ENCODE results near the gene ADA. TPM values are rescaled to one million over a fixed set of nuclear protein-coding genes. Genes with fewer than 3 reads are reported as not detected.

ADA gene
- total RNA-seq, 1 donor from 2014 or later = 177 TPM

DNA sequence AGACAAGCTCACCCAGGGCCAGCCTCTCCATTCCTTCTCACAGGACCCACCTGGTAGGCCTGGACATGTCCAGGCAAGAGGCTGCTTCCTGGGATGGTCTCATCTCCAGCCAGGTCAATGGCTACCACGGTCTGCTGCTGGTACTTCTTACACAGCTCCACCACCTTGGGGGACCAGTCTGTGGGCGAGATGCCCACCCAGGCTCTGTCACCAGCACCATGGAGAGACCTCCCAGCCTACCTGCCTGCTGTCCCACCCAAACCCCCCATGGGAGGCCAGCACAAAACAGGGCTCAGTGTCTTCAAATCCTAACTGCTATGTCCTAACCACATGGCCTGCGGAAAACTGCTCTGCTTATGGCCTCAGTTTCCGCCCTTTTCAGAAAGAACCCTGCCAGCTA is 27.3 kb downstream of the ADA start:
- H3K4me3 Mint-ChIP-seq (ENCODE audit: unreplicated experiment) = no peak overlapping the region
- no peaks in the 10 kb centered on the region for H3K27me3 Mint-ChIP-seq (ENCODE audit: unreplicated experiment)
- H3K9me3 Mint-ChIP-seq (ENCODE audit: unreplicated experiment) = no peaks in the 10 kb centered on the region
- DNase-seq (ENCODE audit: extremely low spot score, unreplicated experiment) = no peak
- no peak overlapping the region for H3K27ac Mint-ChIP-seq (ENCODE audit: unreplicated experiment)
- peaks cover 70% of the 10 kb centered on the region for H3K36me3 Mint-ChIP-seq (ENCODE audit: unreplicated experiment)
- no peaks in the 10 kb centered on the region for H3K4me1 Mint-ChIP-seq (ENCODE audit: unreplicated experiment)
- TF ChIP-seq, protein P1, sequence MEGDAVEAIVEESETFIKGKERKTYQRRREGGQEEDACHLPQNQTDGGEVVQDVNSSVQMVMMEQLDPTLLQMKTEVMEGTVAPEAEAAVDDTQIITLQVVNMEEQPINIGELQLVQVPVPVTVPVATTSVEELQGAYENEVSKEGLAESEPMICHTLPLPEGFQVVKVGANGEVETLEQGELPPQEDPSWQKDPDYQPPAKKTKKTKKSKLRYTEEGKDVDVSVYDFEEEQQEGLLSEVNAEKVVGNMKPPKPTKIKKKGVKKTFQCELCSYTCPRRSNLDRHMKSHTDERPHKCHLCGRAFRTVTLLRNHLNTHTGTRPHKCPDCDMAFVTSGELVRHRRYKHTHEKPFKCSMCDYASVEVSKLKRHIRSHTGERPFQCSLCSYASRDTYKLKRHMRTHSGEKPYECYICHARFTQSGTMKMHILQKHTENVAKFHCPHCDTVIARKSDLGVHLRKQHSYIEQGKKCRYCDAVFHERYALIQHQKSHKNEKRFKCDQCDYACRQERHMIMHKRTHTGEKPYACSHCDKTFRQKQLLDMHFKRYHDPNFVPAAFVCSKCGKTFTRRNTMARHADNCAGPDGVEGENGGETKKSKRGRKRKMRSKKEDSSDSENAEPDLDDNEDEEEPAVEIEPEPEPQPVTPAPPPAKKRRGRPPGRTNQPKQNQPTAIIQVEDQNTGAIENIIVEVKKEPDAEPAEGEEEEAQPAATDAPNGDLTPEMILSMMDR (IDR thresholded peaks at IDR 0.05) = no peak

DNA sequence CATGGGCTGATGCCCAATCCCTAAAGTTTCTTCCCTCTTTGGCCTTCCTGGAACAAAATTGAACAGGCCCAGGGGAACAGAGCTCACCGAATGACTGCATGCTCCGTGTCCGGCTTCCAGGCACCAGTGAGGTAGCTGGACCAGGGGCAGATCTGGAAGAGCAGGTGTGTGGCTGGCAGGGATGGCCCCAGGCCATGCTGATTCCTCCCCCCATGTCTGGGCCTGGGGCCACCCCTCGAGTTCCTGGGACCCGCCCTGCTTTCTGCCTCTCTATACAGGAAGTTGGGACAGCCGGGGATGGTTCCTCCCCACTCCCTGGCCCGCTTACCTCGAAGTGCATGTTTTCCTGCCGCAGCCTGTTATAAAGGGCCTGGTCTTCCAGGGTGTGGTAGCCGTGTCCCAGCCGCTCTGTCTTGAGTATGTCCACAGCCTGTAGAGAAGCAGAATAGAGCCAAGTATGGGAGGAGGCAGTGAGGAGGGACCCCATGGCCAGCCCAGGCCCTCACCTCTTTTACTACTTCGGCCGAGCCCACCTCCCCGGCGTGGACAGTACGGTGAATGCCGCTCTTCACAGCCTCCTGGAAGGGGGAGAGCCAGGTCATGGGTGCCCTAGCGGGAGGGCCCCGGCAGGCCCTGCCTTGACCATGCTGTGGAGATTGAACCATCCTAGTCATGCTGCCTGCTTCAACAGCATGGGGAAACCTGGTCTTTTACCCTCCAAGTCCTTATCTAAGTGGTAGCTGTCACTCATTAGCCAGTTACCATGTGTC is 28.8 kb downstream of the ADA start:
- peaks cover 6% of the 10 kb centered on the region for H3K4me1 Mint-ChIP-seq (ENCODE audit: unreplicated experiment)
- no peak overlapping the region for H3K4me3 Mint-ChIP-seq (ENCODE audit: unreplicated experiment)
- DNase-seq (ENCODE audit: extremely low spot score, unreplicated experiment) = no peak
- TF ChIP-seq, protein P1 (IDR thresholded peaks at IDR 0.05) = no peak
- peaks cover 77% of the 10 kb centered on the region for H3K36me3 Mint-ChIP-seq (ENCODE audit: unreplicated experiment)
- H3K27me3 Mint-ChIP-seq (ENCODE audit: unreplicated experiment) = no peaks in the 10 kb centered on the region
- H3K9me3 Mint-ChIP-seq (ENCODE audit: unreplicated experiment) = no peaks in the 10 kb centered on the region
- no peak overlapping the region for H3K27ac Mint-ChIP-seq (ENCODE audit: unreplicated experiment)

DNA sequence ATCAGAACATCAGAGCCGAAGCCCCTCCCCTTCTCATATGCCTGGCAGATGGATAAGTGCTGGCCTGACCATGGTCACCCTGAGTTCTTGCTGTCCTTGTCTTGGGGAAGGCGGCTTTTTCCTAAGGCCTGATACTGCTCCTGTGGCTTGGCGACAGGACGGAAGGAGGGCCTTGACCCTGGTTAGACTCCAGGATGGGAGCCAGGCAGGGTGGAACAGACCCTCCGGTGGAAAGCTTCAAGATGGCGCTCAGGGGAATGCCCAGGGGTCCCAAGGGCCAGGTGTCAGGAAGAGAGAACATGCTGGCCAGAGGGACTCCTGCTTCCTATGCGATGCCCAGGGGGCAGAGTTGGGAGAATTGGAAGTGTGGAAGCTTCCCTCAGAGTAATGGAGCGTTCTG is 29.6 kb downstream of the ADA start:
- H3K27ac Mint-ChIP-seq (ENCODE audit: unreplicated experiment) = no peak overlapping the region
- peaks cover 71% of the 10 kb centered on the region for H3K36me3 Mint-ChIP-seq (ENCODE audit: unreplicated experiment)
- H3K4me1 Mint-ChIP-seq (ENCODE audit: unreplicated experiment) = peaks cover 11% of the 10 kb centered on the region
- H3K9me3 Mint-ChIP-seq (ENCODE audit: unreplicated experiment) = no peaks in the 10 kb centered on the region
- TF ChIP-seq, protein P1 (IDR thresholded peaks at IDR 0.05) = no peak
- no peak overlapping the region for H3K4me3 Mint-ChIP-seq (ENCODE audit: unreplicated experiment)
- H3K27me3 Mint-ChIP-seq (ENCODE audit: unreplicated experiment) = no peaks in the 10 kb centered on the region
- DNase-seq (ENCODE audit: extremely low spot score, unreplicated experiment) = no peak

DNA sequence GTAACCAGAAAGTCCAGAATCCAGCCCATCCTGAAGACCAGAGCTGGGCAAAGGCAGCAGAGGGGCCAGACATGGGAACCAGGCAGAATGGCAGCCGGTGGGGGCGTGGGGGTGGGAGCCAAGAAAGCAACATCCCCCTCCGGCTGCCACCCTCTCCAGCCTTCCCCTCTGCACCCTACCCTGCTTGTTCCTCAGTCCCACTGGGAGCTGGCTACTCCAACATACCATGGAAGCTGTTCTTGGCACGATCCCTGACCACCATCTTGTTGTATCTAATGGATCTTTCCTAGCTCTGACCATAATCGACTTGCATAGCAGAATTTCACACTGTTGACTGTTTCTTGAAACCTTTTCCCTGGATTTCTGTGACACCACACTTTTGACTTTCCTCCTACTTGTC is 30.2 kb downstream of the ADA start:
- TF ChIP-seq, protein P1 (IDR thresholded peaks at IDR 0.05) = no peak
- H3K36me3 Mint-ChIP-seq (ENCODE audit: unreplicated experiment) = peaks cover 66% of the 10 kb centered on the region
- no peak overlapping the region for H3K27ac Mint-ChIP-seq (ENCODE audit: unreplicated experiment)
- peaks cover 15% of the 10 kb centered on the region for H3K4me1 Mint-ChIP-seq (ENCODE audit: unreplicated experiment)
- no peak for DNase-seq (ENCODE audit: extremely low spot score, unreplicated experiment)
- H3K9me3 Mint-ChIP-seq (ENCODE audit: unreplicated experiment) = no peaks in the 10 kb centered on the region
- H3K4me3 Mint-ChIP-seq (ENCODE audit: unreplicated experiment) = no peak overlapping the region
- H3K27me3 Mint-ChIP-seq (ENCODE audit: unreplicated experiment) = no peaks in the 10 kb centered on the region

DNA sequence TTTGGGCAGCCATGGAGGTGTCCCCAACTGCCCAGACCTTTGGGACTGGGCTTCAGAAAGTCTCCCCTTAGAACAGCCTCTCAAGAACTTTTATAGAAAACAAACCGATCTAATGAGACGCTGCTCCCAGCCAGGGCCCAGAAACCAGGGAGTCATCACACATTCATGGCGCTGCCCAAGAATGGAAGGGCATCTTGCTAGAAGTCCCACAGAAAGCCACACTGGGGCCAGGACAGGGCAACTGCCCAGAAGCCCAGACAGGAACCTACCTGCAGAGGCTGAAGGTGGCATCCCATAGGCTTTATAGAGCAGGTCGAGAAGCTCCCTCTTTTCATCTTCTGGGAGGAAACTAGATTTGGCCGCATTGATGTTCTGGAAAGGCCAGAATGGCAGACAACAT is 31.5 kb downstream of the ADA start:
- peaks cover 73% of the 10 kb centered on the region for H3K36me3 Mint-ChIP-seq (ENCODE audit: unreplicated experiment)
- H3K4me1 Mint-ChIP-seq (ENCODE audit: unreplicated experiment) = peaks cover 28% of the 10 kb centered on the region
- no peak overlapping the region for H3K27ac Mint-ChIP-seq (ENCODE audit: unreplicated experiment)

More for the DNA sequence above, 31.5 kb downstream of the ADA start:
- H3K4me3 Mint-ChIP-seq (ENCODE audit: unreplicated experiment) = no peak overlapping the region
- no peaks in the 10 kb centered on the region for H3K27me3 Mint-ChIP-seq (ENCODE audit: unreplicated experiment)
- TF ChIP-seq, protein P1 (IDR thresholded peaks at IDR 0.05) = no peak
- no peak for DNase-seq (ENCODE audit: extremely low spot score, unreplicated experiment)
- H3K9me3 Mint-ChIP-seq (ENCODE audit: unreplicated experiment) = no peaks in the 10 kb centered on the region
